ENCODE measurements around the gene ITPR2.

DNA sequence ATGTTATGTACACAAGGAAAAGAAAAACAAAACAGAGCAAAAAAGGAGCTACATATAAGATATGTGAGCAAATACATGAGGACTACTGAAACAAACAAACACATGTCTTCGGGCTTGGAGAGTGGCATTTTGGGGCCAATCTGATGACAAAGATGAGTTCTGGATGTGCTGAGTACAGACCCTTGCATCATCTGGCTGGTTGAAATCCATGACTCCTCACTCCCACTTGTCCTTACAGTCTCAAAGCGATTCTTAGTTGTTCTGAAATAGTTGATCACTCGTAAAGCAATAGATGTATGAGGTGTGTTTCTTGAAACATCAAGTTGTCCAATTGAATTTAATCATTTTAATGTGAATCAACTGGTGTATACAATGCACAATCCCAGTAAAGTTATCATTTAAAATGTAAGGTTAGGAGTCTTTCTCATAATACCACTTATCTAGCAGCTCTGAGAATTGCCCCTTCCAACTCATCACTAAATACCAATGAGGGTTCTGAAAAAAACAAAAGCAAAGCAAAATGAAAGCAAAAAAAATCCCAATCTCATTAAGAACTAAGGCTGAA lies 136.9 kb downstream of the ITPR2 start:
- TF ChIP-seq, protein P1, sequence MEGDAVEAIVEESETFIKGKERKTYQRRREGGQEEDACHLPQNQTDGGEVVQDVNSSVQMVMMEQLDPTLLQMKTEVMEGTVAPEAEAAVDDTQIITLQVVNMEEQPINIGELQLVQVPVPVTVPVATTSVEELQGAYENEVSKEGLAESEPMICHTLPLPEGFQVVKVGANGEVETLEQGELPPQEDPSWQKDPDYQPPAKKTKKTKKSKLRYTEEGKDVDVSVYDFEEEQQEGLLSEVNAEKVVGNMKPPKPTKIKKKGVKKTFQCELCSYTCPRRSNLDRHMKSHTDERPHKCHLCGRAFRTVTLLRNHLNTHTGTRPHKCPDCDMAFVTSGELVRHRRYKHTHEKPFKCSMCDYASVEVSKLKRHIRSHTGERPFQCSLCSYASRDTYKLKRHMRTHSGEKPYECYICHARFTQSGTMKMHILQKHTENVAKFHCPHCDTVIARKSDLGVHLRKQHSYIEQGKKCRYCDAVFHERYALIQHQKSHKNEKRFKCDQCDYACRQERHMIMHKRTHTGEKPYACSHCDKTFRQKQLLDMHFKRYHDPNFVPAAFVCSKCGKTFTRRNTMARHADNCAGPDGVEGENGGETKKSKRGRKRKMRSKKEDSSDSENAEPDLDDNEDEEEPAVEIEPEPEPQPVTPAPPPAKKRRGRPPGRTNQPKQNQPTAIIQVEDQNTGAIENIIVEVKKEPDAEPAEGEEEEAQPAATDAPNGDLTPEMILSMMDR (conservative IDR thresholded peaks at IDR 0.05; ENCODE audit: low read length) = no peak
- TF ChIP-seq EZH2phosphoT487 (IDR thresholded peaks at IDR 0.05; ENCODE audit: borderline replicate concordance) = no peak

Measured in Loucy (cell line).